ENCODE data around the gene RNFT2.

GRCh38 chr12:116861320-116861719 lies 123.2 kb downstream of the RNFT2 start:
- TF ChIP-seq, protein P1, sequence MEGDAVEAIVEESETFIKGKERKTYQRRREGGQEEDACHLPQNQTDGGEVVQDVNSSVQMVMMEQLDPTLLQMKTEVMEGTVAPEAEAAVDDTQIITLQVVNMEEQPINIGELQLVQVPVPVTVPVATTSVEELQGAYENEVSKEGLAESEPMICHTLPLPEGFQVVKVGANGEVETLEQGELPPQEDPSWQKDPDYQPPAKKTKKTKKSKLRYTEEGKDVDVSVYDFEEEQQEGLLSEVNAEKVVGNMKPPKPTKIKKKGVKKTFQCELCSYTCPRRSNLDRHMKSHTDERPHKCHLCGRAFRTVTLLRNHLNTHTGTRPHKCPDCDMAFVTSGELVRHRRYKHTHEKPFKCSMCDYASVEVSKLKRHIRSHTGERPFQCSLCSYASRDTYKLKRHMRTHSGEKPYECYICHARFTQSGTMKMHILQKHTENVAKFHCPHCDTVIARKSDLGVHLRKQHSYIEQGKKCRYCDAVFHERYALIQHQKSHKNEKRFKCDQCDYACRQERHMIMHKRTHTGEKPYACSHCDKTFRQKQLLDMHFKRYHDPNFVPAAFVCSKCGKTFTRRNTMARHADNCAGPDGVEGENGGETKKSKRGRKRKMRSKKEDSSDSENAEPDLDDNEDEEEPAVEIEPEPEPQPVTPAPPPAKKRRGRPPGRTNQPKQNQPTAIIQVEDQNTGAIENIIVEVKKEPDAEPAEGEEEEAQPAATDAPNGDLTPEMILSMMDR (IDR thresholded peaks at IDR 0.05) = no peak
- TF ChIP-seq POLR2A (IDR thresholded peaks at IDR 0.05) = no peak
